22Rv1 (cell line): ENCODE results near the gene MACIR.

Source experiments
- H3K27ac ChIP-seq: fragments of 450-650 bp; 2 replicates; pipeline ENCODE4 v1.5.1; 2017
- CTCF ChIP-seq: fragments of 450-650 bp; IDR thresholded peaks from 2 replicates; pipeline ENCODE4 v1.5.1; 2017; ENCODE audit warnings: mild to moderate bottlenecking
- ZFX ChIP-seq: fragments of 450-650 bp; IDR thresholded peaks from 2 replicates; pipeline ENCODE4 v1.6.1; 2017; ENCODE audit warnings: antibody characterized with exemption, borderline replicate concordance

The MACIR gene

GRCh38 chr5:103232393-103232999 is 26.1 kb upstream of the MACIR start:
- peak; percentile 89 for TF ChIP-seq CTCF
- no peak for TF ChIP-seq ZFX
- H3K27ac ChIP-seq, result no peak overlapping the region

- no peak for TF ChIP-seq CTCF
- no peak overlapping the region for H3K27ac ChIP-seq
Measured at GRCh38 chr5:103234239-103234975, 24.2 kb upstream of the MACIR start.

- no peak overlapping the region for H3K27ac ChIP-seq
- no peak for TF ChIP-seq CTCF
- no peak for TF ChIP-seq ZFX
Measured at GRCh38 chr5:103235891-103236290, 22.7 kb upstream of the MACIR start.

DNA sequence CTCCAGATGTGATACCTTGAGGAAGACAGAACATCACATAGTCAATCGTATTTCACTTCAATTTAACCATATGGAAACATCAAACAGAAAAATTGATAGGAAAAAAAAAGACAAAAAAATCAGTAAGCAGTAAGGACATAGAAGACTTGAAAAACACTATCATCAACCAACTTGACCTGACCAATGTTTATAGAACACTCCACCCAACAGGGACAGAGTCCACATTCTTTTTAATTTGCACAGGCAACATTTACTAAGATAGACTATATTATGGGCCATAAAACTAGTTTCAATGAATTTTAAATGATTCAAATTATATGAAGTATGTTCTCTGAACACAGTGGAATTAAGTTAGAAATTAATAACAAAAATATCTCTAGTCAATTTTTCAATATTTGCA is 20.8 kb upstream of the MACIR start:
- TF ChIP-seq ZFX (no peak), CTCF (no peak)
- no peak overlapping the region for H3K27ac ChIP-seq

DNA sequence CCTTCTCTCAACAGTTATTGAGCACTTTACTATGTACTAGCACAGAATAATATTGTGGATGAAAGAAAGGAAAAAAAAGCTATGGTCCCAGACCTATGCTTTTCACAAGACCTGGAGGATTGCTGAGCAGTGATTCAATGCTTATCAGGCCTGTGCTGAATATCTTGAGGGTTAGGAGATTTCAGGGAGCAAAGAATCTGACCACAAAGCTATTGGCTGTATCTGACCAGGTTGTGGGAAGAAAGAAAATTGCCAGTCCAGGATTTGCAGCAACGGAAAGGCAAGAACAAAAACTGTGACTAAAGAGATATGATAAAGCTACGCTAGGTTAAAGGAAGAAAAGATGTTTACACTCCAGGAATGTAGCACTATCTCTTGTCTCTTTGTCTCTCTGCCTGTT is 14.9 kb upstream of the MACIR start:
- H3K27ac ChIP-seq, result no peak overlapping the region
- TF ChIP-seq CTCF (no peak), ZFX (no peak)

- no peak overlapping the region for H3K27ac ChIP-seq
- TF ChIP-seq ZFX, result no peak
Measured at GRCh38 chr5:103244398-103244797, 14.2 kb upstream of the MACIR start.

DNA sequence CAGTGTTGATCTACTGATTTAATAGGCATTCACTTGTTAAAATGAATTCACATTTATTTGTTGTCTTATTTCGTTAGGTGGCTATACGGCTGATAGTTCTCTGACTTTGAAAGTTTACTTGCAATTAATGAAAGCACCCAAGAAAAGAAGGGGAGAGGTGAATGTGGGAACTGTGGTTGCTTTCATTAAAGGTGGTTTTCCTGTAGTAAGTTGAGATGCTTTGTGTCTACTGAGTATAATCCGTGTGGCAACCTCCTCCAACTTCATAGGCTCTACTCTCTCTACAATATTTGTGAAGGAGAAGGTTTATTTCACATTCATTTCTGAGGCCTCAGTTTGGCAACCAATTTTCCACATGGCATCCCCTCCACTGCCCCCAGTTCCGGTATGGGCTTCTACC is 12.8 kb upstream of the MACIR start:
- no peak for TF ChIP-seq CTCF
- no peak for TF ChIP-seq ZFX
- no peak overlapping the region for H3K27ac ChIP-seq
